ENCODE results near the gene PLD4.

DNA sequence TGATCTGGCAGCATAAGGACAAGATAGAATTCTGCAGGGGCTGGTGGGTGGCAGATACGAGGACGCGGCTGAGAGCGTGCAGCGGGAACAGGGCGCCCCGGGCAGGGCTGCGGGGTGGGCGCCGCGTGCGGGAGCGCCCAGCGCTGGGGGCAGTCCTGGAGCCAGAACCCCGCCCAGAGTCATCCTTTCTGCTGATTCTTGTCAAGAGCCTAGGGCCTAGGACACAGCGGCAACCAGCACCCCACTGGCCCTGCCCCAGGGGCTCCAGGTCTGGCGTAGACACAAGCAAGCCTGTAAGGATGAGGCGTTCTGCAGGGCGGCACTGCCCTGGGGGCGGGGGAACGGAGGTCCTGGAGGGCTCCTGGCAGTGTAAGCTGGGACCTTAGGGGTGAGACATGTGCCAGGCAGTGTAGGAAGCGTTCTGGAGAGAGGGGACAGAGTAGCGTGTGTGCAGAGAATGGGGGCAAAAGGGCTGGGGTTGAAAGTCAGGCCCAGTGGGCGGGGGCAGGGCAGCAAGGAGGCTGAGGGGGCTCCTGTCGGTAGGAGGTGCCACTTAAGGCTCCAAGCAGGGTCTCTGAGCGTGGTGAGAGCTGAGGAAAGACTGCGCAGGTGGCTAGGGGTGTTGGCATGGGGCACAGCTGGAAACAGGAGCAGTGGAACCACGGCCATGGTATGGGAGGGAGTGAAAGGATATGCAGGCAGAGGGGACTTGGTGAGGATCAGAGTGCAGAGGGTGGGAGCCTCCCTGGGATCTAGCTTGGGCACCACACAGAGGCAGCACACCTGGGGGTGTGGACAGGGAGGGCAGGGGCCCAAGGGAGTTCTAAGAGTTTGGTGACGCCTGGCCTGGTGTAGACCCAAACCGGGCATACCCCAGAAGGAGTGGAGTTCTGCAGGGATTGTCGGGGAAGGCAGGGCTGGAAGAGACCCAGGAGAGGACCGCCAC is 54.3 kb downstream of the PLD4 start:
- TF ChIP-seq, protein P1, sequence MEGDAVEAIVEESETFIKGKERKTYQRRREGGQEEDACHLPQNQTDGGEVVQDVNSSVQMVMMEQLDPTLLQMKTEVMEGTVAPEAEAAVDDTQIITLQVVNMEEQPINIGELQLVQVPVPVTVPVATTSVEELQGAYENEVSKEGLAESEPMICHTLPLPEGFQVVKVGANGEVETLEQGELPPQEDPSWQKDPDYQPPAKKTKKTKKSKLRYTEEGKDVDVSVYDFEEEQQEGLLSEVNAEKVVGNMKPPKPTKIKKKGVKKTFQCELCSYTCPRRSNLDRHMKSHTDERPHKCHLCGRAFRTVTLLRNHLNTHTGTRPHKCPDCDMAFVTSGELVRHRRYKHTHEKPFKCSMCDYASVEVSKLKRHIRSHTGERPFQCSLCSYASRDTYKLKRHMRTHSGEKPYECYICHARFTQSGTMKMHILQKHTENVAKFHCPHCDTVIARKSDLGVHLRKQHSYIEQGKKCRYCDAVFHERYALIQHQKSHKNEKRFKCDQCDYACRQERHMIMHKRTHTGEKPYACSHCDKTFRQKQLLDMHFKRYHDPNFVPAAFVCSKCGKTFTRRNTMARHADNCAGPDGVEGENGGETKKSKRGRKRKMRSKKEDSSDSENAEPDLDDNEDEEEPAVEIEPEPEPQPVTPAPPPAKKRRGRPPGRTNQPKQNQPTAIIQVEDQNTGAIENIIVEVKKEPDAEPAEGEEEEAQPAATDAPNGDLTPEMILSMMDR (IDR thresholded peaks at IDR 0.05): no peak
- no peak for TF ChIP-seq POLR2A (IDR thresholded peaks at IDR 0.05)
